ENCODE measurements around the gene EGFR. TPM values are rescaled to one million over a fixed set of nuclear protein-coding genes. Genes with fewer than 3 reads are reported as not detected.

Gene EGFR
- total RNA-seq, 1 experiment from 2014 or later = 50.0 TPM

GRCh38 chr7:55026867-55027490, 8.2 kb downstream of the EGFR start:
- H3K36me3 ChIP-seq (ENCODE audit: low read depth, low read length) = peaks cover 26% of the 10 kb centered on the region
- H3K27me3 ChIP-seq (ENCODE audit: low read length) = no peaks in the 10 kb centered on the region
- no peaks in the 10 kb centered on the region for H3F3A ChIP-seq (ENCODE audit: low read length, unreplicated experiment)
- POLR2A ChIA-PET (ENCODE audit: unreplicated experiment) = no interaction called here
- no peak overlapping the region for H2AFZ ChIP-seq (ENCODE audit: low read length)
- no peak overlapping the region for H3K4me3 ChIP-seq (ENCODE audit: low read length)
- H3K9me3 ChIP-seq (ENCODE audit: low read length) = no peaks in the 10 kb centered on the region
- peaks cover 99% of the 10 kb centered on the region for H3K79me2 ChIP-seq (ENCODE audit: low read length)
- H4K20me1 ChIP-seq (ENCODE audit: low read length) = peaks cover 39% of the 10 kb centered on the region
- DNase-seq = no peak
- H3K27ac ChIP-seq (ENCODE audit: low read length) = 0 out of 2 replicates have a peak overlapping the region, but pooled peaks have one; percentile 2
- no peaks in the 10 kb centered on the region for H3K9me2 ChIP-seq (replicated peaks; ENCODE audit: low read length)
- H3K4me2 ChIP-seq (ENCODE audit: low read length) = no peak overlapping the region
- no peak for TF ChIP-seq EZH2 (IDR thresholded peaks at IDR 0.05; ENCODE audit: low read length, unreplicated experiment)
- no peak for TF ChIP-seq CTCF (conservative IDR thresholded peaks at IDR 0.05; ENCODE audit: low read depth, low read length)
- TF ChIP-seq EZH2phosphoT487 (IDR thresholded peaks at IDR 0.05; ENCODE audit: borderline replicate concordance, low read length) = no peak
- BruUV-seq (replicated peaks) = no TSS peak
- CTCF ChIA-PET = interaction anchor here (0.6 to 0.7 kb wide), 2 partner anchors 8 to 227 kb away, joined by 3 to 4 read pairs; partner anchors contain the start of gene EGFR
- ATAC-seq = peak; percentile 25; the same call in 1 of the 2 replicates
- intact Hi-C loops (cut with micrococcal nuclease) = loop anchor here (5.0 kb wide), 2 partner anchors 150 to 230 kb away; no protein-coding TSS in a partner anchor
- peaks cover 53% of the 10 kb centered on the region for H3K4me1 ChIP-seq (ENCODE audit: insufficient read depth, low read length)
- H3K9ac ChIP-seq (ENCODE audit: low read length) = no peak overlapping the region

- H2AFZ ChIP-seq (ENCODE audit: low read length) = no peak overlapping the region
- no peak overlapping the region for H3K27ac ChIP-seq (ENCODE audit: low read length)
- no peaks in the 10 kb centered on the region for H3K9me2 ChIP-seq (replicated peaks; ENCODE audit: low read length)
- H3K4me2 ChIP-seq (ENCODE audit: low read length) = no peak overlapping the region
- peaks cover 19% of the 10 kb centered on the region for H3K36me3 ChIP-seq (ENCODE audit: low read depth, low read length)
- H3K9ac ChIP-seq (ENCODE audit: low read length) = no peak overlapping the region
- H3K4me3 ChIP-seq (ENCODE audit: low read length) = no peak overlapping the region
- H4K20me1 ChIP-seq (ENCODE audit: low read length) = peaks cover 34% of the 10 kb centered on the region
- H3K27me3 ChIP-seq (ENCODE audit: low read length) = no peaks in the 10 kb centered on the region
- no peaks in the 10 kb centered on the region for H3K9me3 ChIP-seq (ENCODE audit: low read length)
- POLR2A ChIA-PET (ENCODE audit: unreplicated experiment) = no interaction called here
- H3K4me1 ChIP-seq (ENCODE audit: insufficient read depth, low read length) = peaks cover 46% of the 10 kb centered on the region
- ATAC-seq (no peak), DNase-seq (no peak)
- H3K79me2 ChIP-seq (ENCODE audit: low read length) = peaks cover 99% of the 10 kb centered on the region
- intact Hi-C loops (cut with micrococcal nuclease) = loop anchor here (5.0 kb wide), 2 partner anchors 151 to 229 kb away; no protein-coding TSS in a partner anchor
- no peaks in the 10 kb centered on the region for H3F3A ChIP-seq (ENCODE audit: low read length, unreplicated experiment)
- CTCF ChIA-PET = no interaction called here
- BruUV-seq (replicated peaks) = no TSS peak
- TF ChIP-seq EZH2 (IDR thresholded peaks at IDR 0.05; ENCODE audit: low read length, unreplicated experiment) = no peak
- TF ChIP-seq EZH2phosphoT487 (IDR thresholded peaks at IDR 0.05; ENCODE audit: borderline replicate concordance, low read length) = no peak
- TF ChIP-seq CTCF (conservative IDR thresholded peaks at IDR 0.05; ENCODE audit: low read depth, low read length) = no peak
Observed at GRCh38 chr7:55028011-55028410, 9.2 kb downstream of the EGFR start.

- Histone ChIP-seq H2AFZ (ENCODE audit: low read length) (no peak overlapping the region), H4K20me1 (ENCODE audit: low read length) (peaks cover 42% of the 10 kb centered on the region), H3K9me2 (replicated peaks; ENCODE audit: low read length) (no peaks in the 10 kb centered on the region), H3F3A (ENCODE audit: low read length, unreplicated experiment) (no peaks in the 10 kb centered on the region), H3K79me2 (ENCODE audit: low read length) (peaks cover 99% of the 10 kb centered on the region), H3K36me3 (ENCODE audit: low read depth, low read length) (peaks cover 15% of the 10 kb centered on the region), H3K27me3 (ENCODE audit: low read length) (no peaks in the 10 kb centered on the region), H3K4me2 (ENCODE audit: low read length) (peak overlapping the region; percentile 56), H3K9me3 (ENCODE audit: low read length) (no peaks in the 10 kb centered on the region), H3K4me1 (ENCODE audit: insufficient read depth, low read length) (peaks cover 54% of the 10 kb centered on the region), H3K4me3 (ENCODE audit: low read length) (no peak overlapping the region), H3K9ac (ENCODE audit: low read length) (no peak overlapping the region), H3K27ac (ENCODE audit: low read length) (peak overlapping the region; percentile 24)
- ATAC-seq = peak; percentile 76
- CTCF ChIA-PET = no interaction called here
- TF ChIP-seq CTCF (conservative IDR thresholded peaks at IDR 0.05; ENCODE audit: low read depth, low read length) (no peak), EZH2 (IDR thresholded peaks at IDR 0.05; ENCODE audit: low read length, unreplicated experiment) (no peak), EZH2phosphoT487 (IDR thresholded peaks at IDR 0.05; ENCODE audit: borderline replicate concordance, low read length) (no peak)
- no TSS peak for BruUV-seq (replicated peaks)
- intact Hi-C loops (cut with micrococcal nuclease) = loop anchor here (2.0 to 5.0 kb wide), 2 partner anchors 56 to 243 kb away; no protein-coding TSS in a partner anchor
- POLR2A ChIA-PET (ENCODE audit: unreplicated experiment) = interaction anchor here (0.6 to 1.1 kb wide), 3 partner anchors 15 to 102 kb away, joined by 3 read pairs; no protein-coding TSS in a partner anchor
- peak; percentile 67 for DNase-seq
Observed at GRCh38 chr7:55030314-55030713, 11.5 kb downstream of the EGFR start.
